DOHH2 (cell line): ENCODE measurements around the gene IFI16.

Experiments used
- CTCF ChIP-seq: fragments of 200-600 bp; sonication (generic); IDR thresholded peaks from one replicate; pipeline ENCODE4 v1.5.1; 2014; ENCODE audit warnings: antibody characterized with exemption, mild to moderate bottlenecking, low read depth, low read length; ENCODE audit not compliant: poor library complexity, severe bottlenecking
- EZH2phosphoT487 ChIP-seq: fragments of 200-600 bp; sonication (generic); IDR thresholded peaks from 2 replicates; pipeline ENCODE4 v1.6.1; 2017; ENCODE audit warnings: borderline replicate concordance, mild to moderate bottlenecking, antibody characterized with exemption, low read length, moderate library complexity, mixed read lengths

DNA sequence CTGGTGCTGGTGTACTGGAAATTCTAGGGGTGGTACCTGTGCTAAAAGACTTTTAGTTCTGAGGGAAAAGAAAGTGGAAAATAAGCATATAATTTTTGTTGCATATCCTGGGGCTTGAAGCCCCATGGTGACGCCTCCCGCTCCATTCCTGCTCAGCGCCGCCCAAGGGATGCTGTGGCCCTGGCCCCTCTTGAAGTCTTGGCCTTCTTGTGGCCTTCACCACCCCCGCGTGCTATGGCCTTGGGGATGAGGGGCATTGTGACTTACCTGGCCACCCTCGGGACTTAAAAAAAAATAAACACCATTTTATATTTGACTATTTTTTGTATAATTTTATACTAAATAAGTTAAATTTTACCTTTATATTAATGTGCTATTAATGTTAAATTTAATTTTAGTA, 15.3 kb downstream of the IFI16 start:
- no peak for TF ChIP-seq CTCF
- TF ChIP-seq EZH2phosphoT487: no peak
